HG03520 (cell line): ENCODE data around the gene EMP3.
"Not testable (repeated sequence)": the region's sequence is repeated elsewhere in the genome, so short reads cannot be mapped to it uniquely, and the experiment has no call there.

Experiments
- ATAC-seq: cut with Tn5 transposase; IDR thresholded peaks from one replicate; pipeline ENCODE4 v1.9.1; 2021; ENCODE audit warnings: mild to moderate bottlenecking, moderate library complexity; ENCODE audit not compliant: unreplicated experiment

Gene EMP3

GRCh38 chr19:48315712-48316111 lies 9.6 kb upstream of the EMP3 start:
- ATAC-seq = no peak

DNA sequence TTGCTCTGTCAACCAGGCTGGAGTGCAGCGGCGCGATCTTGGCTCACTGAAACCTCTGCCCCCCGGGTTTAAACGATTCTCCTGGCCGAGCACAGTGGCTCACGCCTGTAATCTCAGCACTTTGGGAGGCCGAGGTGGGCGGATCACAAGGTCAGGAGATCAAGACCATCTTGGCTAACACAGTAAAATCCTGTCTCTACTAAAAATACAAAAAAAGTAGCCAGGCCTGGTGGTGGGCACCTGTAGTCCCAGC lies 7.7 kb upstream of the EMP3 start:
- not testable (repeated sequence) for ATAC-seq

DNA sequence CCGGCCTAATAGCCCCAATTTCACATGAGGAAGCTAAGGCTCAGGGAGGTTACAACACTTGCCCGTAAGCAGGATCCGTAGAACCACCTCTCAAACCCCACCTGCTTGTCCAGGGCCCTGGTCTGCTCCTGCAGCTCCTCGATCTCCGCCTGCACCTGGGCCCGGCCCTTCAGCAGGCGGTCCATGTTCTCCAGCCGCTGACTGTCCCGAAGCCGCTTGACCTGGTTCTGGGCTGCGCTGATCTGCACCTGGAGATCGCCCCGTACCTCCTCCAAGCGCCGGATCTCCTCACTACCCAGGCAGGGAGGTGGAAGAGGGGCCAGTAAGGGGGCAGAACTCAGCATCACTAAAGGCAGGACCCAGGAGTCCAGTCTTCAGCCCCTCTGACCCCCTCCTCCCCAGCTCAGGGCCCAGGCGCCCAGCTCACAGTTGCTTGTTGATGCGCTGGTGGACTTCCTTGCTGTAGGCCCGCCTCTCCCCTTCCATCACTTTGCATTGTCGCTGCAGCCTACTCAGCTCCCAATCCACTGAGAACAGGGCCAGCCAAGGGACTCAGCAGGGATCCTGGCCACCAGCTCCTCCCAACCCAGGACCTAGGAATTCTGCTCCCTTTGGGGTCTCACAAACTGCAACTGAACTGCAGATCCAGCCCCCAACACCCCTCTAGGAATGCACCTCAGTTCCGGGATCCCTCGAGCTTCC lies 6.9 kb upstream of the EMP3 start:
- no peak for ATAC-seq

DNA sequence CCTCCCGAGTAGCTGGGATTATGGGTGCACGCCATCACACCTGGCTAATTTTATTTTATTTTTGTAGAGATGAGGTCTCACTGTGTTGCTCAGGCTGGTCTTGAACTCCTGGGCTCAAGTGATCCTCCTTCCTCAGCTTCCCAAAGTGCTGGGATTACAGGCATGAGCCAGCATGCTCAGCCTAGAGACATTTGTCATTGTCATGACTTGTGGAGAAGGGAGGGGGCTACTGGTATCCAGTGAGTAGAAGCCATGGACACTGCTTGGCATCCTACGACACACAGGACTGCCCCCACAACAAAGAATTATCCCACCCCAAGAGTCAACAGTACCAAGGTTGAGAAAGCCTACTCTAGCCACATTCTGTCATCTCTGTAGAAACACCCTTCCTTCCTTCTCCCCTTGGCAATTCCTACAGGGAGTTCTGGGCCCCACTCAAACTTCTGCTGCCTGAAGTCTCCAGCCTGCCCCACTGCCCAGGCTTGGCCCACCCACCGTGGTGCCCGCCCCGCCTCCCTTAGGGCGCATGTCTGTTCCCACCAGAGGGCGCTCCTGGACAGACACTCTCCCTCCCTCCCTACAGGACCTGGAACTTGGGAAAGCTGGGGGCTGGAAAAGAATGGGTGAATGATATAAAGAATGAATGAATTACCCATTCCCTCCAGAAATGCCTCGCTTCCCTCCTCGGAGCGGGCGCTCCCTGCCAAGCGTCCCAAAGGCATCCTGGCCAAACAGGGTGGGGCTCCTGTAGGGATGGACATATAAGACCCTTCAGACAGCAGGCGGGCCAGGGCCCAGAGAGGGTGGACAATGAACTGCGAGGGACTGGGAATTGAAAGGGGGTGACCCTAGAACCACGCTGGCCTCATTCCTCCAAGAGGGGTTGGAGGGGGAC lies 5.5 kb upstream of the EMP3 start:
- ATAC-seq = no peak

DNA sequence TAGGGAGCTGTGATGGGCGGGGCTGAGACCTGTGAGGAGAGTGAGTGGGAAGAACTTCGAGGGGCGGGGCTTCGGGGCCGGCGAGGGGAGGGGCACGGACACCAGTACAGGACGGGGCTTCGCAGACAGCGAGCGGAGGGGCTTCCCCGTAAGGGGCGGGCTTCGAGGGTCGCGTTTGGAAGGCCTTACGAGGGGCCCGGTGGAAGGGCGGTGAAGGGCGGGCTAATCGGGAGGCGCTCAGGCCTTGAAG lies 4.1 kb upstream of the EMP3 start:
- ATAC-seq = peak; percentile 44

GRCh38 chr19:48321622-48322591 lies 3.4 kb upstream of the EMP3 start:
- peak; percentile 49 for ATAC-seq

DNA sequence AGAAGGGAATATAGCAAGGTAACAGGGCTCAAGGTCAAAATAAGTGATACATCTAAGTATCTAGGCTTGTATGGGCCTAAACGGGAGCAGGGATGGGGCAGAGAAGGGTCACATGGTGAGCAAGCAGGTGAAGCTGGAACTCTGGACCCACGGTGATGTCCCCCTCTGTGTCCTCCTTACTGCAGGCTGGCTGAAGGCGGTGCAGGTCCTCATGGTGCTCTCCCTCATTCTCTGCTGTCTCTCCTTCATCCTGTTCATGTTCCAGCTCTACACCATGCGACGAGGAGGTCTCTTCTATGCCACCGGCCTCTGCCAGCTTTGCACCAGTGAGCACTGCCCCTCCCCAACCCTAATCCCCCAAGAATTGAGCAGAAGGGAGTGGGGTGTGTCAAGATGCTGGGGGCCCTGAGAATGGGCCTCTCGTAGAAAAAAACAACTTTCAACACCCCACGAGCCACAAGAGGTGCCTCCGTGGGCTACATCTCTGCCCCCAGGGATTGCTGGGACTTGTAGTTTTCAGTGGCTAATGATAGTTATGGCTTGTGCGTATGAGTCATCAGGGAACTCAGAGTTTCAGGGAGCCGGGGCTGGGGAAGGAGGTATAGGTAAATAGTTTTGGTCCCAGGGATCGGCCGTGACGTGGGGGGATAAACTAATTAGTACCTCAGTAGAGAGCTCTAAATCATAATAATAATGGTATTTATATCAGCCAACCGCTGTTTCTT lies 4.0 kb downstream of the EMP3 start:
- ATAC-seq = no peak

GRCh38 chr19:48330012-48330681 lies 4.8 kb downstream of the EMP3 start:
- ATAC-seq = no peak

- no peak for ATAC-seq
Observed at GRCh38 chr19:48332351-48332661, 7.0 kb downstream of the EMP3 start.

DNA sequence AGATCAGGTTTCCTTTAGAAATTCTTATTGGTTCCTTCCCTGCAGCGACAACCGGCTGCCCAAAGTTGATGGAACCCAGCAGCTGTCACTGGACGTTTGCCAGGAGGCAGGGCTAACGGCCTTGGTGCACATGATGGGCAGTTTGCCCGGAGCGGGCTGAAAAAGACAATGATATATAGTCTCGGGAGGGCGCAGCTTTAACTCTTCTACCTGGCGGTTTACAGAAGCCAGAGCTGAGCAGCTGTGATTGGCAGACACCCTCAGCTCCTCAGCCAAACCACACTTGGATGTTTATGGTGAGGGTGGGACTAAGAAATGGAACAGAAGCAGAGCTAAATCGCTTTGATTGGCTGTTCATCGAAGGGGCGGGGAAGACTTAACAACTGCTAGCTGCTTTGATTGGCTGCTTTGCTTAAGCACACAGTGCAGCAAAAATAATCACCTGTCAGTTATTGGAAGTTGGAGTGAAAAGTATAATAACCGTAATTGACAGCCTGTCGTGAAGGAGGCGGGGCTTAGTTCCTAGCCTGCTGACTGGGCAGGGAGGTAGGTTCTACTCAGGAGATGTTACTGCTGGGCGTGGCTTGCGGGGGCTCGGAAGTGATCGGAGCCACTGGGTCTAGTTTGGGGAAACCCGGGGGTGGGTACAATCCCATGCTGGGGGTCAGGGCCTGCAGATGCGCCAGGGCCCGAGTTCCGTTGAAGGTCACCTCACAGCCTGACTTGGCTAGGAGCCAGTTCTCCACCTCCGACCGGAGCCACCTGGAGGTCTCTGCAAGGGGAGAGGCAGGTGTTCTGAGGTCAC lies 7.5 kb downstream of the EMP3 start:
- ATAC-seq = peak; percentile 54

DNA sequence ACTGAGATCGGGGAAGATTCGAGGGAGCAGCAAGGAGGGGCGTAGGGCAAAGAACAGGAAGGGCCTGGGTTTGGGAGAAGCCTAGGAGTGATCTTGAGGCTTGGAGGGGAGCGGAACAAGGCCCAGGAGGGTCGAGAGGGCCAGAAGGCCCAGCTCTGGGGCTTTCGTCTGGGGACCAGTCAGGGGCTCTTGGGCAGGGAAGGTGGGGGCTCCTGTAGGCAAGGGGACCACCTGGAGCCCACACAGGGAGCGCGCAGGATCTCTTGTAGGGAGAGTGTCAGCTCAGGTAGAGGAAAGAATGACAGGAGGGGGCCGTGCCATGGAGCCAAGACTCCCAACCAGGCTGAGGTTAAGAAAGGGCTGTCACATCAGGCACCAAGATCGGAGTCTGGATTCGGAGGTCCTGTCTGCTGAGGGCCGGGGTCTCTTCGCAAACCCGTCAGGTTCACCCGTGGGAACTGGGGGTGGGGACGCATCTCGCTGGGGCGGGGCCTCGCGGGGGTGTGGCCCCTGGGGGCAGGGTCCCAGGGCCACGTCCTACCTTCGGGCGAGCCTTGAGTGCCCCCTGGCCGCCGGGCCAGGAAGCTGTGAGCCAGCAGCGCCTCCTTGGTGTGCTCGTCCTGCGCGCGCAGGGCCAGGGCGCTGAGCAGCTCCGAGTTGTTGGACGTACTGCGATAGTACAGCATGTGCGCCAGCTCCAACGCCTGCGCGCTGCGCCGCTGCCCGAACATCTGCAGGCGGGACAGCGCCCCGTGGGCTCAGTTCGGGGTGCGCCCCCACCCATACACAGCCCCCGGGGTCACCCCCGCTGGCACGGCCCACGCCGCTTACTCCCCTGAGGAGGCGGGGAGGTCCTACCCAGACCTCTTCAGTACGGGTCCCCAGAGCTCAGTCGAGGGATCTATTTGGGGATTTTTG lies 8.4 kb downstream of the EMP3 start:
- peak; percentile 44 for ATAC-seq

GRCh38 chr19:48338253-48338755 lies 13.0 kb downstream of the EMP3 start:
- no peak for ATAC-seq

DNA sequence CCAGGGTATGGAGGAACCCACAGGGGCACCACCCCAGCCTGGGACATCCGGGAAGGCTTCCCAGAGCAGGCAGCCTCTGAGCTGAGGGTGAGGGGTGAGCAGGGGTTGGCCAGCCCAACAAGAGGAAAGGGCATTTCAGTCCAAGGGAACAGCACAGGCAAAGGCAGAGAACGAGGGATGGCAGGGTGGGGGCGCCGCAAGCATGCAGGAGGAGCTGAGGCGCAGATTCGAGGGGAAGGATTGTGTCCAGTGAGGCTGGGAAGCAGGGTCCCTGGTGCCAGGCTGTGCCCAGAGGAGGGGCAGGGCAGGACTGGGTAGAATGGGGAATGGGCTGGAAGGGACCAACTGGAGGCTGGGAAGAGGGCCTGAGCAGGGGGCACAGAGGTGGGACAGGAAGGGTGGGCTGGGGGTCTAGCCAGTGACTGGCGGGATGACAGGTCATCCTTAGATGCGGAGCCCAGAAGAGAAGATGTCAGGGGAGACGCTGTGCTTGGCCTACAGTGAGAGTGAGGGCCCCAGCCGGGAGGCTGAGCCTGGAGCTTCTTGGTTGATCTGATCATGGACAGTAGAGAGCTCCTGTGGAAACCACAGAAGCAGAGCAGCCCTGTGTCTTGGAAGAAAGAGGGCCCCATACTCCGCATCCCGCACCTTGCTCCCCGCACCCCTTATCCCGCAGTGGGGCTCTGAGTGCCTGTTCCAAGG lies 13.6 kb downstream of the EMP3 start:
- ATAC-seq = no peak

- no peak for ATAC-seq
Observed at GRCh38 chr19:48340995-48341394, 15.6 kb downstream of the EMP3 start.

GRCh38 chr19:48341515-48342413 lies 16.4 kb downstream of the EMP3 start:
- ATAC-seq = no peak

DNA sequence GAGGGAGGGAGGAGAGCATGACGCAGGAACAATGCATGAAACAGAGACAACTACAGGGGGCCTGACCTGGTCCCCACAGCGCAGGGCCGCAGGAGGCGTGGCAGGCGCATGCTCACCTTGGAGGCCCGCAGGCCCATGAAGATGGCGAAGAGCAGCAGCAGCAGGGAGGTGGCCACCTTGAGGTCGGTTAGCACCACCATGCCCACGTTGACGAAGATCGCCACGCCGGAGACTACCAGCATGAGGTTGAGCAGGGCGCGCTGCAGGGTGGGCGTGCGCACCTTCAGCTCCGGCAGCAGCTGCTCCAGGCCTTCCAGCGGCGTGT lies 17.0 kb downstream of the EMP3 start:
- ATAC-seq = no peak
